ENCODE measurements around the gene ZNF775.

Gene ZNF775

DNA sequence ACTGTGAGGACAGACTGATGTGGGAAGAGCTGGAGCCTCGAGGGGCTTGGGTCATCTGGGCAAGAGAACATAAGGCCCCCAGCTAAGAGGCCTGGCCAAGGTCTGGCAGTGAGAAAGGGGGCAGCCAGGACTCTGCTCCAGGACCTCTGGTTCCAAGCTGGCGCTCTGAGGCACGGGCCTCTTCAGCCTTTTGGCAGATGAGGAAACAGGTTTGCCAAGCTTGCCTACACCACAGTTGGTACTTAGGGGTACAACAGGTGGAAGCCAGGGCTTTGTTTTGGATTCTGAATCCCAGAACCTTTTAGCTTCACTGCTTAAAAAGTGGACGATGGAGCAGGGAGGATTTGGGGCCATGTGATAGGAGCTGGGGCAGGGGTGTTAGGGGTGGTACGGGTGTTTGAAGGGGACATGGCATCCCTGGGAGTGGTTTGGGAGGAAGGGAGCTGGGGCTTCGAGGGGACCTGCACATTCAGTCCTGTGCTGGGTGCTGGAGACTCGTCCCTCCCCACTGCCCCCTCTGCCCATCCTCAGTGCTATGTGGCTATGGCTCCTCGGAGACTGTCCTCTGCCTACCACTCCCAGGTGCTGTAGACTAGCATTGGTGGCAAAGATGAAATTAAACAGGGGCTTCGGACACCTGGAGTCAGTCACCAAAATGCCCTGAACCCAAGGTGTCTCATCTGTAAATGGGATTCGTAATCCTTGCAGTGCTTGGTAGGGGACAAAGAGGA, 30.3 kb downstream of the ZNF775 start:
- Mint-ChIP-seq H3K36me3 (ENCODE audit: low read depth) (no peaks in the 10 kb centered on the region), H3K9me3 (no peaks in the 10 kb centered on the region), H3K4me1 (ENCODE audit: low read depth) (peaks cover 29% of the 10 kb centered on the region), H3K27ac (no peak overlapping the region), H3K4me3 (no peak overlapping the region), H3K27me3 (peaks cover 8% of the 10 kb centered on the region)
- intact Hi-C loops (cut with micrococcal nuclease) = no loop called here

DNA sequence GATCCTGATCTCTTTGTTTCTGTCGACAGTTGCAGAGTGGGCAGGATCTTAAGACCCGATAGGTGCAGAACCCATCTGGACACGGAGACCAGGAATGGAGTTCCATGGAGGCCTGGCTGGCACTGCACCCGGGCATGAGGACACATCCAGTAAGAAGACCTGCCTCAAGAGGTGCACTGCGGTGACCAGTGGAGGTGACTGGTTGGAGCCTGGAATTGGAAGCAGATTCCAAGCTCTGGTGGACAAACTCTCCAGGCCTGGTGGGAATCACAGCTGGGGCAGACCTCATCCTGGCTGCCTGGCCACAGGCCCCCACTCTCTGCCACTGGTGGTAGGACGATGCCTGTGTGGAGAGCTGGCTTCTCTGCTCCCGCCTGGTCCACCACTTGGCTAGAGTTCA, 31.0 kb downstream of the ZNF775 start:
- Mint-ChIP-seq H3K9me3 (no peaks in the 10 kb centered on the region), H3K4me1 (ENCODE audit: low read depth) (peaks cover 27% of the 10 kb centered on the region), H3K27me3 (peaks cover 8% of the 10 kb centered on the region), H3K36me3 (ENCODE audit: low read depth) (no peaks in the 10 kb centered on the region), H3K27ac (no peak overlapping the region), H3K4me3 (no peak overlapping the region)
- intact Hi-C loops (cut with micrococcal nuclease) = no loop called here

DNA sequence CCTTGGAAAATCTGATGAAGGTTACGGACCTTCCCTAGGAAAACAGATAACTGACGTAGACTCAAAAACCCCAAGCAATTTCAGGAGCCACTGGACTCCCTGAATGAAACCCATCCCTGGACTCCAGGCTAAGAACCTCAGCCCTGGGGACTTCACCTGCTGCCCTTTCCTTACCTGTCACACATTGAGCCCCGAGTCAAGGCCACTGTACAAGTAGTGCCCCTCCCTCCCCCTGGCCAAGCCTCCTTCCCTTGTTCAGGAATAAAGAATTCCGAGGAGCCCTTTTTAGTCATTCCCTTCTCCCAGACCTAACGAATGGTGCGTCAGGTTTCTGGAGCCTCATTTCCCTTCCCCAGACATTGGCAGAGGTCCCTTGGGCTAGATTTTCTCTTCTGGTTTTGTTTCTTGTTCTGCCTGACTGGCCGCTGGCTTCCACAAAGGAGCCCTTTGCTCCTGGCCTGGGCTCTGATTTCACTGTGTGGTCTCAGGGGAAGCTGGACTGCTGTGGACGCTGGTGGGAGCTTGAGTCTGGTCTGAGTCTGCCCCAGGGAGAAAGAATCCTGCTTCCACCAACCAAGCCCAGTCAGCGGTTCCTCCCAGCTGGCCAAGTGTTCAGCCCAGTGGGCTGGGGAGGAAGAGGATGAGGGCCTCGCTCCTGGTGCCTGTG, 31.7 kb downstream of the ZNF775 start:
- Mint-ChIP-seq H3K36me3 (ENCODE audit: low read depth) (no peaks in the 10 kb centered on the region), H3K27ac (no peak overlapping the region), H3K9me3 (no peaks in the 10 kb centered on the region), H3K4me3 (no peak overlapping the region), H3K4me1 (ENCODE audit: low read depth) (peaks cover 28% of the 10 kb centered on the region), H3K27me3 (peaks cover 8% of the 10 kb centered on the region)
- intact Hi-C loops (cut with micrococcal nuclease) = no loop called here

DNA sequence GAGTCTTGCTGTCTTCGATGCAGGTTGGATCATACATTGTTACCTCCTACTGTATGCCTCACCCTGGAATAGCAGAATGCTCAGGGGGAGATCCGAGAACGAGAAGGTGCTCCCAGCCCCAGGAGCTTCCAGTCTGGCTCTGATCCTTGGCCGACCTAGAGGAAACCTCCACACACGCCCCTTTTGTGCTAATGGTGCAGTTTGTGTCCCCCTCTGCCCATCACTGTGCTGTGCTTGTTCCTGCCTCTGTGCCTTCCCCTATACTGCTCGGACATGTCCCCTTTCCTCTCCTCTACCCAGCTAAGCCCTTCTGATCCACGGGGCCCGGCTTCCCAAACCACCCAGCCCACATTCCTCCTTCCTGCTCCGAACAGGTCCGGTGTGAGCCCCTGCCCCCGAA, 32.5 kb downstream of the ZNF775 start:
- H3K4me3 Mint-ChIP-seq = no peak overlapping the region
- peaks cover 23% of the 10 kb centered on the region for H3K4me1 Mint-ChIP-seq (ENCODE audit: low read depth)
- no peak overlapping the region for H3K27ac Mint-ChIP-seq
- no peaks in the 10 kb centered on the region for H3K9me3 Mint-ChIP-seq
- no peaks in the 10 kb centered on the region for H3K36me3 Mint-ChIP-seq (ENCODE audit: low read depth)
- intact Hi-C loops (cut with micrococcal nuclease) = no loop called here
- peaks cover 5% of the 10 kb centered on the region for H3K27me3 Mint-ChIP-seq

DNA sequence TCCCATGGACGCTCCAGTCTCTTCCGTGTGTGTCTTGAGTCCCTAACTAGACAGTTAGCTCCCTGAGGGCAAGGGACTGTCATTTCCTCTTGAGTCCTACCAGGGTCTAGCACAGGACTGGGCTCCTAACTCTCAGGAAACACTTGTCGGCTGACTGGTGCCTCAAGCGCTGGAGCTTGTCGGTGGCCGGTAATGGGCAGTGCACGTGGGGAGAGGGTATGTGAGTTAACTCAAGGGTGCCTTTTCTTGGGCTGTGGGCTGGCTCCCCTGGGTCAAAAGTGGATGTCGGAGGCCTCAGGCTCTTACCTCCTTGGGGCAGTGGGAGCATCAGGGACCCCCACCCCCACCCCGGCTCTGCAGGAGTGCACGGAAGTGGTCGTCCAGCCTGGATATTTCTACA, 32.9 kb downstream of the ZNF775 start:
- no peaks in the 10 kb centered on the region for H3K36me3 Mint-ChIP-seq (ENCODE audit: low read depth)
- H3K9me3 Mint-ChIP-seq = no peaks in the 10 kb centered on the region
- no peak overlapping the region for H3K4me3 Mint-ChIP-seq
- peaks cover 21% of the 10 kb centered on the region for H3K4me1 Mint-ChIP-seq (ENCODE audit: low read depth)
- H3K27ac Mint-ChIP-seq = no peak overlapping the region
- intact Hi-C loops (cut with micrococcal nuclease) = no loop called here
- H3K27me3 Mint-ChIP-seq = peaks cover 5% of the 10 kb centered on the region

DNA sequence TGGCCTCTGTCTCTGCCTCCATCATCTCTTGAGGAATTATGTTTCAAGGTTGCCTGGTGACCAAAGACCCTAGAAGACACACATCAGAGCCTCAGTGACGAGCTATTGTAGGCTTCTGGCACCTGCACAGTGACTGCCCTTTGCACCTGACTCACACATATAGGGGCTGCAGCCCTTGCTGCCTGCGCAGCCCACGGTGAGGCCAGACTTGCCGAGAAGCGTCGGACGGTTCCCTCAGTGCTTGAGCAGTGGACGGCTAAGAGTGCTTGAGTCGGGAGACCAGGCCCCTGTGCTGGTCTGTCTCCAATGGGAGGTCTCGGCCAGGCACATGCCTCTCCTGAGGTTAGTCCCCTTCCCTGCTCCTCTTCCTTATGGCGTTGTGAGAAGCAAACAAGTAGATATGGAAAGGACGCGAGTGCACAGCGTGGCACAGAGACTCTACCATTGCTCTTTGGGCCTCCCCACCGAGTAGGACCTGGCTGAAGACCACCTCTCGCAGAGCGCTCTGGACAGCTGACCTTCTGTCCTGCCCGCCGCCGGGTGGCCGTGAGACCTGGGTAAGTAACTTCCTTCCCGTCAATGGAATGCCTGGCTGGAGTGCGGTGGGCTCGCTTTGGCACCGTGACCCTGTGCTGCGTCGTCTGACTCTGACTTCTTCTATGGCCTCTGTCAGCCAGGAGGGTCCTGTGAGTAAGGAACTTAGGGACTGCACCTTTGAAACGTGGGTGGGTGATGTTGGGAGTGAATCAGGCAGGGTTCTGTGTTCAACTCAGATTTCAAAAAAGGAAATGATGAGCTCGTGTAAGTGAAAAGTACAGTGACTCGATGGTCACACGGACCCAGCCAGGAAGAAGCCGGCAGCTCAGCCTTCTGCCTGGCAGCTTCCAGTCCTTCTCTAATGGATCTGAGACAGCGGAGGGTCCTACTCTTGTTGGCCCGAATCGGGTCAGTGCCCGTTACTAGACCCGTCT, 33.7 kb downstream of the ZNF775 start:
- H3K4me1 Mint-ChIP-seq (ENCODE audit: low read depth) = peaks cover 17% of the 10 kb centered on the region
- intact Hi-C loops (cut with micrococcal nuclease) = no loop called here
- H3K9me3 Mint-ChIP-seq = no peaks in the 10 kb centered on the region
- peaks cover 5% of the 10 kb centered on the region for H3K27me3 Mint-ChIP-seq
- H3K4me3 Mint-ChIP-seq = no peak overlapping the region
- no peaks in the 10 kb centered on the region for H3K36me3 Mint-ChIP-seq (ENCODE audit: low read depth)
- H3K27ac Mint-ChIP-seq = peak overlapping the region; percentile 6

DNA sequence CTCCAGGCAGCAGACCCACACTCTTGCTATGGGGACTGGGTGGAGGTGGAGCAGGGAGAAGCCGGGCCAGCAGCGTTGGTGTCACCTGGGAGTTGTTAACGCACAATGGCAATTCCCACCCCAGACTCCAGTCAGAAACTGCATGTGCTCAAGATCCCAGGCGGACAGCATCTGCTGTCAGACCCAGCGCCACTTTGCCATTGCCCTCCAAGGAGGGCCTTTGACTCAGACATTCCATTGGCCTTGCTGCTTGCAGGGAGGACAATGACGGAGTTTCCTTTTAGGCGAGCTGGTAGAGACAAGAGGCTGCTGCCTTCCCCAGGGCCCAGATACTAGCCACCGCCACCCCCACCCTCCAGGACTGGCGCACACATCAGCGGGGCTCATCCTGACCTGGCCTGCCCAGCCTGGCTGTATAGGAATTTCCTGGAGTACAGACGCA, 34.5 kb downstream of the ZNF775 start:
- Mint-ChIP-seq H3K36me3 (ENCODE audit: low read depth) (no peaks in the 10 kb centered on the region), H3K27ac (no peak overlapping the region), H3K4me1 (ENCODE audit: low read depth) (peaks cover 17% of the 10 kb centered on the region), H3K27me3 (peaks cover 5% of the 10 kb centered on the region), H3K4me3 (no peak overlapping the region), H3K9me3 (no peaks in the 10 kb centered on the region)
- intact Hi-C loops (cut with micrococcal nuclease) = no loop called here

DNA sequence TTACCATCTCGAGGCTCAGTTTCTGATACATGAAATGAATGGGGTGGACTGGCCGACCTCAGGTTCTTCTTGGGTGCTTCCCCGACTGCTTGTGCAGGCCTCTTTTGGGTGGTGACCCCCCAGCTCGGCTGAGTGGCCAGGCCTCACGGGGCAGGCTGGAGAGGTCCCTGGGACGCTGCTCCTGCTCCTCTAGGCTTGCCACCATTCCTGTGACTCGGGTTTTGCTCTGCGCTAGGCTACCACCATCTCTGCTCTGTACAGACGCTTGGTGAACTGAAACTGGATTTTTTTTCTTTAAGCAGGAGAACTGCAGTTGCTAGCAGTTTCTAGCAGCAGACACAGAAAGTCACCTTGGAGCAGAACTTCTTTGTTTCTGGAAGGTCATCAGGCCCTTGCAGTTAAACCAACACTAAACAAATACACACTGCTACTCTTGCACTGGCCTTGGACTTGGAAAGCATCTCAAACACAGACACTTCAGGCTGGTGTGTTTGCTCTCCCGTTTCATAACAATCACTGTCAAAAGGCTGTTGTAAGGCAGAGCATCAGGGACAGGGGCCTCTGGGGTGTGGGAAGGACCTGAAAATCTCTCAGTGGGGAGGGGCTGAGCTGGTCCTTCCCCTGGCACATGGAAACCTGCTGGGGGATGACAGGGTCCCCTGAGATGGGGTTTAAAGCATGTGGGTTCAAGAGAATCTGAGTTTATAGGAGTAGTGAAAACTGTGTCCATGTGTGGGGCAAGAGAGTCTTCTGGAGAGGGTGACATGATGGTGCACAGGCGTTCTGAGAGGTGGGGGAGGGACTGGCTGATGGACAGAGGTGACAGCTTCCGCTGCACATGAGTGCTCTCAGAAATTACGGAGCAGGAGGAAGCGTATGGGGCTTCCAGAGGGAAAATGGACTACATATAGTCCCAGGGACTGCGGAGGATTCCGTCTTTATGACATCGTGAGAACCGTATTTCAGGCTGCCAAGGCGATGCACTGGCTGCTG, 36.3 kb downstream of the ZNF775 start:
- Mint-ChIP-seq H3K4me3 (no peak overlapping the region), H3K4me1 (ENCODE audit: low read depth) (peaks cover 17% of the 10 kb centered on the region), H3K9me3 (no peaks in the 10 kb centered on the region), H3K36me3 (ENCODE audit: low read depth) (no peaks in the 10 kb centered on the region), H3K27me3 (peaks cover 6% of the 10 kb centered on the region), H3K27ac (peak overlapping the region; percentile 31)
- intact Hi-C loops (cut with micrococcal nuclease) = no loop called here

DNA sequence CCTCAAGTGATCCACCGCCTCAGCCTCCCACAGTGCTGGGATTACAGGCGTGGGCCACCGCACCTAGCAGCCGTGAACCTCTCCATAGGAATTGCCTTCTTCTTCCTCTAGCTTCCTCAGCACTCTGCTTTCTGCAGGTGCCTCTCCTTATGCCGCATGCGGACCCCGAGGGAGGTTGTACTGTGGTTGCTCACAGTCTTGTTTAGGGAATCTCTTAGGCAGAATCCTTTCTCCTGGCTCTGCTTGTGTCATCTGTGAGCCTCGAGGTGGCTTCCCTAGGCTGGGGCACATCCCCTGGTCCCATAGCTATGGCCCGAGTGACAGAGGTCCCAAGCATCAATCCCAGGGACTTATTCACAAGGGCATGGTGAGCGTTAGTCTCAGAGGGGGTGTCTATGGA, 38.1 kb downstream of the ZNF775 start:
- H3K27ac Mint-ChIP-seq = no peak overlapping the region
- H3K9me3 Mint-ChIP-seq = no peaks in the 10 kb centered on the region
- intact Hi-C loops (cut with micrococcal nuclease) = no loop called here
- peaks cover 16% of the 10 kb centered on the region for H3K27me3 Mint-ChIP-seq
- peaks cover 24% of the 10 kb centered on the region for H3K4me1 Mint-ChIP-seq (ENCODE audit: low read depth)
- H3K4me3 Mint-ChIP-seq = no peak overlapping the region
- H3K36me3 Mint-ChIP-seq (ENCODE audit: low read depth) = no peaks in the 10 kb centered on the region

DNA sequence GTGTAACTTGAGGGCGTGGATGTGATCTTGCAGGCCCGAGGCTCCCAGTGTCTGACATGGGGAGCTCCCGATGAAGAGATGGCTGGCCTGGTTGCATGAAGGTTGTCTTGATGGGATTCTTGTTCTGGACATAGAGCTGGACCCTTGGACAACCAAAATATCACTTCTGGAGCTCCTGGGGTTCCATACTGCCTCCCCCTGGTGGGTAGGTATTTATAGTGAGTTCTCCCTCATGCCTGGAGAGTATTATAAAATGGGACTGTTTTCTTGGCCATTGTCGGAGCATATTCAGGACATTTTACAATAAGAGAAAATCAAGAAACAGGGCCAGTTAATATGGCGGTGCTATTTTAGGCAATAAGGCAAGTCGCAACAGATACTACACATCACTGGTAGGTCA, 38.7 kb downstream of the ZNF775 start:
- peaks cover 16% of the 10 kb centered on the region for H3K27me3 Mint-ChIP-seq
- H3K4me1 Mint-ChIP-seq (ENCODE audit: low read depth) = peaks cover 22% of the 10 kb centered on the region
- intact Hi-C loops (cut with micrococcal nuclease) = no loop called here
- no peaks in the 10 kb centered on the region for H3K9me3 Mint-ChIP-seq
- H3K27ac Mint-ChIP-seq = no peak overlapping the region
- H3K36me3 Mint-ChIP-seq (ENCODE audit: low read depth) = no peaks in the 10 kb centered on the region
- H3K4me3 Mint-ChIP-seq = no peak overlapping the region

DNA sequence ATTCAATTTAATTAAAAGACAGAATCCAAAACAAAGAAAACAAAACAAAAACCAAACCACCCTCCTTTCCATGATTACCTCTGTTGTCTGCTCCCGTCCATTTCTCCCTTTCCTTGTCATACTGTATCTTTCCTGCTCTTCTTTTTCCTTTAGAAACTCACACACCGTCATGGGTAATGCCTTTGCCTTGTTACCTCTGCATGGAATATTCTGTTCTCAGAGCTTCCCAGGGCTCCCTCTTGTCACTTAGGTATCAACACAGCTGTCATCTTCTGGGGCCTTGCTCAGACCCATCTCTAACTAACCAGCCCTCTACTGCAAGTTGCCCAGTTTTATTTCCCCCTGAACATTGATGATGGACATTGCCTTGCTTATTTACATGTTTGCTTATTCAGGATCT, 41.1 kb downstream of the ZNF775 start:
- Mint-ChIP-seq H3K9me3 (no peaks in the 10 kb centered on the region), H3K27ac (no peak overlapping the region), H3K4me3 (no peak overlapping the region), H3K36me3 (ENCODE audit: low read depth) (no peaks in the 10 kb centered on the region), H3K4me1 (ENCODE audit: low read depth) (peaks cover 15% of the 10 kb centered on the region), H3K27me3 (peaks cover 20% of the 10 kb centered on the region)
- intact Hi-C loops (cut with micrococcal nuclease) = loop anchor here (2.0 kb wide), 1 partner anchor 135 kb away; no protein-coding TSS in a partner anchor

DNA sequence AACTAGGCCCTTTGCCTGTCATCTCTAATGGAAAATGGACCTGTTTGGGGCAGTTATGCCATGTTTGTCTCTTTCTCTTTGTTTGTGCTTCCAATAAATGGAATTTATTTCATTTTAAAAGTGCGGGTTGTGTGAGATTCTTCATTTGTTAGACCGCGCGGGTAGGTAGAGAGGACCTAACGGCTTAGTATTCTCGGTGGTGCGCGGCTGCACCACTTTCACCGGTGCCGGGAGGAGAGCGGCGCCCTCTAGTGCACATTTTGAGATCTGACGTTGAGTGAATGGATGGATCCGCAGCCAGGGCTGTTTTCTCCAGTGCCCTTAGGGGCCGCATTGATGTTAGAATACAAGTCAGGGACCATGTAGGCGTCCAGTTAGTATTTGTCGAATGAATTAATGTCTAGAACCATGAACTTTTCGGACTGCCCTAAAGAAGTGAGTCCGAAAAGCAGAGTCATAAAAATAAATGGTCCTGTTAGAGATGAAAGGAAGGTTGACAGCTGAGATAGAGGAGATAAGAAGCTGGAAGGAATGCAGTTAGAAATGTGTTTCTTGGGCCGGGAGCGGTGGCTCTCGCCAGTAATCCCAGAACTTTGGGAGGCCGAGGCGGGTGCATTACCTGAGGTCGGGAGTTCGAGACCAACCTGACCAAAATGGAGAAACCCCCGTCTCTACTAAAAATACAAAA, 42.0 kb downstream of the ZNF775 start:
- no peaks in the 10 kb centered on the region for H3K36me3 Mint-ChIP-seq (ENCODE audit: low read depth)
- H3K4me3 Mint-ChIP-seq = no peak overlapping the region
- H3K4me1 Mint-ChIP-seq (ENCODE audit: low read depth) = peaks cover 7% of the 10 kb centered on the region
- no peaks in the 10 kb centered on the region for H3K9me3 Mint-ChIP-seq
- peaks cover 24% of the 10 kb centered on the region for H3K27me3 Mint-ChIP-seq
- intact Hi-C loops (cut with micrococcal nuclease) = loop anchor here (1.0 to 2.0 kb wide), 2 partner anchors 65 to 136 kb away; no protein-coding TSS in a partner anchor
- no peak overlapping the region for H3K27ac Mint-ChIP-seq
